Measurements from ENCODE around the gene SAV1. TPM values are rescaled to one million over a fixed set of nuclear protein-coding genes. Genes with fewer than 3 reads are reported as not detected.

SAV1 gene
- total and polyA plus RNA-seq, 2 of the 13 experiments (the other 11 are each of a cell fraction or from before 2014, with no cell fraction given): 7.3 to 8.2 TPM

DNA sequence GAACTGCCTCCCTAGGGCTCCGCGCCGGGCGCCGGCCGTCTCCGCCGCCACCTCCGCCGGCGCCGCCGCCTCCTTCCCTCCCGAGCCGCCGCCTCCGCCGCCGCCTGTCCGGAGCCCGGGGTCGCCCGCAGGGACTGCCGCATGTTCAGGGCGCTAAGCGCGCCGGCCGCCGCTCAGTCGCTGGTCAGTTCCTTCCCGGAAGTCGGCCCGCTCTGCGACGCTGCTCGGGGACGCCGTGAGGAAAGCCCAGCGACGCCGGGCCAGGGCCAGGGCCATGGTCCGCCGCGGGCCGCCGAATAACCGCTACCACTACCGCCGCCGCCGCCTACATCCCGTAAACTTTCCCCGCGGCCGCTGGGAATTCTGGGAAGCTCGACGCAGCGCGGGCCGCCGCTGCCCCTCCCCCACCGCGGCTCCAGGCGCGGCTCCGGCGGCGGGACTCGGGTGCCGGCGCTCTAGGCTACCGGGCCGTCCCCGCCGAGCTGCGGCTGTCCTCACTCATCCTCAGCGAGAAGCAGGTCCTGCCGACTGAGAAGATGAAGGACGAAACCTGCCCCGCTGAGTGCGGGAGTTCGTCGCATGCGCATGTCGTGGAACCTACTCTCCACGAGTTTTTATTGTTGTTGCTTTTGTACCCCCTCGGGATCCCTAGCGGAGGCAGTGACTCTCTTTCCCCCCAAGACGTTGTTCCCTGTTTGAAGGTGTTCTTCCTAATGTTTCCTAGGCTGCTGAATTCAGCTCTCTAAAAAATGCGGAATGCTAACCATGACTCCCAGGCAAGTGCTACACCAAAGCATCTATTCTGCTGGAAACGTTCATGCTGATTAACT, at the start of gene SAV1 (continued):
- peak; percentile 28; the same call in 1 of the 2 replicates for TF ChIP-seq ZNF331 (CRISPR knock-in tag; IDR thresholded peaks at IDR 0.05)
- TF ChIP-seq ZBTB1 (CRISPR knock-in tag; IDR thresholded peaks at IDR 0.05; ENCODE audit: borderline replicate concordance): no peak
- TF ChIP-seq AHR (CRISPR knock-in tag; IDR thresholded peaks at IDR 0.05): no peak
- no peak for TF ChIP-seq ZNF644 (CRISPR knock-in tag; IDR thresholded peaks at IDR 0.05; ENCODE audit: low read depth)
- TF ChIP-seq SAFB2 (CRISPR knock-in tag; IDR thresholded peaks at IDR 0.05; ENCODE audit: borderline replicate concordance, low read depth): peak; percentile 82; the same call in 1 of the 2 replicates
- TF ChIP-seq, protein P1, sequence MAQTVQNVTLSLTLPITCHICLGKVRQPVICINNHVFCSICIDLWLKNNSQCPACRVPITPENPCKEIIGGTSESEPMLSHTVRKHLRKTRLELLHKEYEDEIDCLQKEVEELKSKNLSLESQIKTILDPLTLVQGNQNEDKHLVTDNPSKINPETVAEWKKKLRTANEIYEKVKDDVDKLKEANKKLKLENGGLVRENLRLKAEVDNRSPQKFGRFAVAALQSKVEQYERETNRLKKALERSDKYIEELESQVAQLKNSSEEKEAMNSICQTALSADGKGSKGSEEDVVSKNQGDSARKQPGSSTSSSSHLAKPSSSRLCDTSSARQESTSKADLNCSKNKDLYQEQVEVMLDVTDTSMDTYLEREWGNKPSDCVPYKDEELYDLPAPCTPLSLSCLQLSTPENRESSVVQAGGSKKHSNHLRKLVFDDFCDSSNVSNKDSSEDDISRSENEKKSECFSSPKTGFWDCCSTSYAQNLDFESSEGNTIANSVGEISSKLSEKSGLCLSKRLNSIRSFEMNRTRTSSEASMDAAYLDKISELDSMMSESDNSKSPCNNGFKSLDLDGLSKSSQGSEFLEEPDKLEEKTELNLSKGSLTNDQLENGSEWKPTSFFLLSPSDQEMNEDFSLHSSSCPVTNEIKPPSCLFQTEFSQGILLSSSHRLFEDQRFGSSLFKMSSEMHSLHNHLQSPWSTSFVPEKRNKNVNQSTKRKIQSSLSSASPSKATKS (CRISPR knock-in tag; IDR thresholded peaks at IDR 0.05): no peak
- TF ChIP-seq ARID2 (CRISPR knock-in tag; IDR thresholded peaks at IDR 0.05; ENCODE audit: borderline replicate concordance): no peak
- no peak for TF ChIP-seq ZFYVE20 (CRISPR knock-in tag; IDR thresholded peaks at IDR 0.05; ENCODE audit: borderline replicate concordance, low read depth)
- TF ChIP-seq ZNF782 (CRISPR knock-in tag; IDR thresholded peaks at IDR 0.05; ENCODE audit: borderline replicate concordance): peak; percentile 23; the same call in 1 of the 2 replicates
- peak; percentile 85 for TF ChIP-seq SAP130 (CRISPR knock-in tag; IDR thresholded peaks at IDR 0.05; ENCODE audit: low read depth)
- no peak for TF ChIP-seq ZKSCAN1 (IDR thresholded peaks at IDR 0.05; ENCODE audit: low read length)
- TF ChIP-seq ZNF674 (CRISPR knock-in tag; IDR thresholded peaks at IDR 0.05; ENCODE audit: low read depth): no peak
- TF ChIP-seq MEIS2 (CRISPR knock-in tag; IDR thresholded peaks at IDR 0.05): peak; percentile 86
- no peak for TF ChIP-seq PRMT3 (CRISPR knock-in tag; IDR thresholded peaks at IDR 0.05; ENCODE audit: borderline replicate concordance, low read depth)
- peak; percentile 88 for TF ChIP-seq ZSCAN29 (CRISPR knock-in tag; conservative IDR thresholded peaks at IDR 0.05)
- TF ChIP-seq, protein P2, sequence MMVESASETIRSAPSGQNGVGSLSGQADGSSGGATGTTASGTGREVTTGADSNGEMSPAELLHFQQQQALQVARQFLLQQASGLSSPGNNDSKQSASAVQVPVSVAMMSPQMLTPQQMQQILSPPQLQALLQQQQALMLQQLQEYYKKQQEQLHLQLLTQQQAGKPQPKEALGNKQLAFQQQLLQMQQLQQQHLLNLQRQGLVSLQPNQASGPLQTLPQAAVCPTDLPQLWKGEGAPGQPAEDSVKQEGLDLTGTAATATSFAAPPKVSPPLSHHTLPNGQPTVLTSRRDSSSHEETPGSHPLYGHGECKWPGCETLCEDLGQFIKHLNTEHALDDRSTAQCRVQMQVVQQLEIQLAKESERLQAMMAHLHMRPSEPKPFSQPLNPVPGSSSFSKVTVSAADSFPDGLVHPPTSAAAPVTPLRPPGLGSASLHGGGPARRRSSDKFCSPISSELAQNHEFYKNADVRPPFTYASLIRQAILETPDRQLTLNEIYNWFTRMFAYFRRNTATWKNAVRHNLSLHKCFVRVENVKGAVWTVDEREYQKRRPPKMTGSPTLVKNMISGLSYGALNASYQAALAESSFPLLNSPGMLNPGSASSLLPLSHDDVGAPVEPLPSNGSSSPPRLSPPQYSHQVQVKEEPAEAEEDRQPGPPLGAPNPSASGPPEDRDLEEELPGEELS (CRISPR knock-in tag; IDR thresholded peaks at IDR 0.05): peak; percentile 68
- TF ChIP-seq REPIN1 (CRISPR knock-in tag; IDR thresholded peaks at IDR 0.05; ENCODE audit: borderline replicate concordance, low read depth): no peak; the same call in 1 of the 2 replicates
- peak; percentile 61; the same call in 1 of the 2 replicates for TF ChIP-seq SOX5 (CRISPR knock-in tag; IDR thresholded peaks at IDR 0.05; ENCODE audit: borderline replicate concordance)
- TF ChIP-seq THAP11 (CRISPR knock-in tag; IDR thresholded peaks at IDR 0.05): peak; percentile 71
- TF ChIP-seq SIN3B (IDR thresholded peaks at IDR 0.05; ENCODE audit: low read length): no peak
- peak; percentile 84 for TF ChIP-seq SKI (IDR thresholded peaks at IDR 0.05; ENCODE audit: partially characterized antibody)
- TF ChIP-seq NFYB (CRISPR knock-in tag; IDR thresholded peaks at IDR 0.05): no peak
- TF ChIP-seq, protein P3, sequence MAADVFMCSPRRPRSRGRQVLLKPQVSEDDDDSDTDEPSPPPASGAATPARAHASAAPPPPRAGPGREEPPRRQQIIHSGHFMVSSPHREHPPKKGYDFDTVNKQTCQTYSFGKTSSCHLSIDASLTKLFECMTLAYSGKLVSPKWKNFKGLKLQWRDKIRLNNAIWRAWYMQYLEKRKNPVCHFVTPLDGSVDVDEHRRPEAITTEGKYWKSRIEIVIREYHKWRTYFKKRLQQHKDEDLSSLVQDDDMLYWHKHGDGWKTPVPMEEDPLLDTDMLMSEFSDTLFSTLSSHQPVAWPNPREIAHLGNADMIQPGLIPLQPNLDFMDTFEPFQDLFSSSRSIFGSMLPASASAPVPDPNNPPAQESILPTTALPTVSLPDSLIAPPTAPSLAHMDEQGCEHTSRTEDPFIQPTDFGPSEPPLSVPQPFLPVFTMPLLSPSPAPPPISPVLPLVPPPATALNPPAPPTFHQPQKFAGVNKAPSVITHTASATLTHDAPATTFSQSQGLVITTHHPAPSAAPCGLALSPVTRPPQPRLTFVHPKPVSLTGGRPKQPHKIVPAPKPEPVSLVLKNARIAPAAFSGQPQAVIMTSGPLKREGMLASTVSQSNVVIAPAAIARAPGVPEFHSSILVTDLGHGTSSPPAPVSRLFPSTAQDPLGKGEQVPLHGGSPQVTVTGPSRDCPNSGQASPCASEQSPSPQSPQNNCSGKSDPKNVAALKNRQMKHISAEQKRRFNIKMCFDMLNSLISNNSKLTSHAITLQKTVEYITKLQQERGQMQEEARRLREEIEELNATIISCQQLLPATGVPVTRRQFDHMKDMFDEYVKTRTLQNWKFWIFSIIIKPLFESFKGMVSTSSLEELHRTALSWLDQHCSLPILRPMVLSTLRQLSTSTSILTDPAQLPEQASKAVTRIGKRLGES (CRISPR knock-in tag; IDR thresholded peaks at IDR 0.05; ENCODE audit: borderline replicate concordance): no peak
